ENCODE results near the gene CMSS1. TPM values are rescaled to one million over a fixed set of nuclear protein-coding genes. Genes with fewer than 3 reads are reported as not detected.
A peak's percentile ranks its signal among the peaks of the same experiment; 100 is the strongest.

The CMSS1 gene
- total RNA-seq, 1 experiment from 2014 or later = 35.7 TPM

DNA sequence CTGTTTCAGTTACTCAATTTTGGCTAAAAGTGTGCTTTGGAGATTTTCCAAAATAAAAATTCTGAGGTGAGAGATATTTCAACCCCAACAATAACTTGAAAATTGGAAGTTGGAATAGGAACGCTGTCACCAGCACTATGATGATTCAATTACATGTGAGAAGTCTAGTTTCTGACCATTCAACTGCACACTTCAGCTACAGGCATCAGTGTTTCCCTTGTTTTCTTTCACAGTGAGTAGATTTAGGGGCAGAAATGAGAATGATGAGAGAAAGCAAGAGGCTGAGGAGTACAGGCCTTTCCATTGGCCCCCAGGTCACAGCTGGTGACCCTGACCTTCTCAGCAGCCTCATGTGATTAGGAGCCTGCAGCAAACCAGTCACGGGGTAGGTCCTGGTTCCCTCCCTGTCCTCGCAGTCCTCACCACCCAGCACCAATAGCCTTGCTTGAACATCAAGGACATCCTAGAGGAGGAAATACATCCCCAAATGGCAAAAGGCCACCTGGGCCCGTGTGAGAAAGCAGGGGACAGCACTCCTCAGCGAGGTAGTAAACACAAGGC lies 306.6 kb downstream of the CMSS1 start:
- no peak for DNase-seq (ENCODE audit: low spot score)
- in situ Hi-C loops (cut with HindIII; ENCODE audit: low sequenced_read_pairs) = no loop called here

DNA sequence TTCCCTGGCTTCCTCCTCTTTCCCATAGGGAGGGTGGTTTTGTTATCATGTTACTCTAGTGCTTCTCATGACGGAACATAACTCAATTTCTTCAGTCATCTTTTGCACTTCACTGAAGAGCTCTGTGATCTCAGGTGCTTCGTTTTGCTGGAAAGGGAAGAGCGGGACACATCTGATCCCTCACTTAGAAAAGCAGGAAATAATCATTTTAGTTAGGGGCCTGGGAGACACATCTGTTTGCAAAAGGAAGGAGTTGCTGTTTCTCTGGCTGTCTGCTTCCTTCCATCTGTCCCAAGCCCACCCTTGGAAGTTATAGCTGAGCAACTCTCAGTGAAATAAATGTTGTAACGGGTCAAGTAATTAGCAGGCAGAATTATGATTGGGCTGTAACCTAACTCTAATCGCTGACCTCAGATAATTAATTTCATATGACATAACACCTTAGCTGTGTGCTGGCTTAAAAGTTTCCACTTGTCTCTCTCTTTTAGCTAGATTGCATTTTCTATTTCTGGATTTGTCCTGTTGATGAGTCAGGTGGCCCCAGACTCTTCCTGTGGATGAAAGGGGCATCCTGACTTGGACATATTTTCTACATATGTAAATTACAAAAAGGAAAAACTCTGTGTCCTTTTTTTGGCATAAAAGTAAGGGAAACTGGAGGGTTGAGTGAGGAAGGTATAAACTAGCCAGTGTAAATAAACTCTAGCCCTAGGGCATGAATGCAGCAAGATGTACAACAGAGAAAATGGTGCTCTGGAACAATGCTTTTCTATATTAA lies 307.7 kb downstream of the CMSS1 start:
- in situ Hi-C loops (cut with HindIII; ENCODE audit: low sequenced_read_pairs) = no loop called here
- no peak for DNase-seq (ENCODE audit: low spot score)

DNA sequence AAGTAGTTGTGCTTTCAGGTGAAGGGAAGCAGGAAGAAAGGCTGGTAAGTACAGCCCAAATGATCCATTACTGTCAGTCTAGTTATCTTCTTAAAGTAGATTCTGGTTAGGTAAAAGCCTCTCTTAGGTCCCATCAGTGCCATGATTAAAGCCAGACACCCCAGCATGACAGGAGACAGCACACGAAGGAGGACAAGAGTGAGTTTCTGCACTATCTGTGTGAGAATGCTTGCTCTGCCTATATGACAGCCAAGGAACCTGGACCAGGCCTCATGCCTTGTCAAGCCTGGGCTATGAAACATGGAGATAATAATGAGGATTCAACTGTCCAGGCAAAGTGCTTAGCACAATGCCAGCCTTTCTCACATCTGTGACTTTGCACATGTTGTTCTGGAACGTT lies 310.1 kb downstream of the CMSS1 start:
- in situ Hi-C loops (cut with HindIII; ENCODE audit: low sequenced_read_pairs) = no loop called here
- no peak for DNase-seq (ENCODE audit: low spot score)

DNA sequence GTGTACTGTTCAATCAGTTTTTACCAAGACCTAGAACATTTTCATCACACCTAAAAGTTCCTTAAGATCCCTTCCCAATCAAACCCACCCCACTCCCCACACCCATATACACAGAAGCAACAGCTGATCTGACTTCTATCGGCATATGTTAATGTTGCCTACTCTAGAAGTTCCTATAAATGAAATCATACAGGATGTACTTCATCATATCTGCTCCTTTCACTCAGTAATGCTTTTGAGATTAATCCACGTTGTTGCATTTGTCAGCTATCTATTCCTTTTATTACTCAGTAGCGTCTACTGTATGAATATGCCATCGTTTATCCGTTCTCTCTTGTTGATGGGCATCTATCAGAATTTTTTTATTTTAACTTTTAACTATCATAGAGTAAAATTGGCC lies 310.9 kb downstream of the CMSS1 start:
- DNase-seq (ENCODE audit: low spot score) = no peak
- in situ Hi-C loops (cut with HindIII; ENCODE audit: low sequenced_read_pairs) = no loop called here

DNA sequence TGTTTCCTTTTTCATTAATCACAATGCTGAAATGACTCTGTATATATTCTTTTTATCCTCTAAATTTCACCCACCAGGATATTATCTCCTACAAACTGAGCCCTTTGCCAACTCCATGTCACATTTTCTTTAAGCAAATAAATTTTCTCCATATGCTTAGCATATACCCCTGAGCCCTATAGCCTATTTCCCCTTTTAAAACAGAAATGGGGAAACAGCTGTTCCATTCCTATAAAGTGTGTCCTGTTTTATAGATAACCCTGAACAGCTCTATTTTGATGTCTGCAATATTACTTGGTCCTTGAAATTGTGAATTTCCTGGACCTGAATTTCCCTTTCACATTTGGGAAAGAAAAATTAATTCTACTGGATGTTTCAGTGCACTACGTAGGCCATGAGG lies 312.3 kb downstream of the CMSS1 start:
- in situ Hi-C loops (cut with HindIII; ENCODE audit: low sequenced_read_pairs) = no loop called here

DNA sequence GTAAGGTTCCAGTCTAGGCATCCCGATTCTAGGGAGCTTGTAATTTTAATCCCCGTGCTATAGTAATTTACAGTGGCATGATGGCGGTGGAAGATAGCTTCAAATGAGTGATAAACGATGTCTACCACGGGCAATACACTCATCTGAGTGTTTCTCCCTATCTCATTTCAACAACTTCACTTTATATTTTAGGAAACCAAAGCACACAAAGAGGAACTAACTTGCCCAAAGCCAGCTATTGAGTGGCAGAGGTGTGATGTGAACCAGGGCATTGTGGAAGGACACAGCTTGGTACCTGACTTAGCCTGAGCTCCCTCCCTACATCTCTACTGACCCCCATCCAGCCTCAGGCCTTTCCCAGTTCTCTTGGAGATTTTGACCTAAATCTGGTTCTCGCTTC lies 313.6 kb downstream of the CMSS1 start:
- no peak for DNase-seq (ENCODE audit: low spot score)
- in situ Hi-C loops (cut with HindIII; ENCODE audit: low sequenced_read_pairs) = no loop called here

More for the DNA sequence above, 312.3 kb downstream of the CMSS1 start:
- DNase-seq (ENCODE audit: low spot score) = no peak

DNA sequence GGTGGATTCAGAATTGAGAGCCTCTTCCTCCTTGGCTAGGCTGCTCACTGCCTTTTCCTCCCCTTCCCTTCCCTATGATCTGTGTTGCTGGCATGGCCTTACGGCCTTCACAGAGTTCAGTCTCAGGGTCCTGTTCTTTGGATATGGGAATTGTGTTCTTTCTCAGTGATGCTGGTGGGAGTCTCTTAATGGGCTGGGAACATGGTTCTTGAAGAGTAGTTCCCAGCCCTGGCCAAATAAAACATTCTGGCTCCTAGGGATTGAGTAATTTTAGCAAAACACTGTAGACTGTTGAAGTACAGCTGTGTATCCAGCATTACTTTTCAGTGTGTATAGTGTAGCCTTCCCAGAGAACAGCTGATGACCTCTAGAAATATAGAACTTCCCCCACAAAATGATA lies 319.3 kb downstream of the CMSS1 start:
- in situ Hi-C loops (cut with HindIII; ENCODE audit: low sequenced_read_pairs) = no loop called here

DNA sequence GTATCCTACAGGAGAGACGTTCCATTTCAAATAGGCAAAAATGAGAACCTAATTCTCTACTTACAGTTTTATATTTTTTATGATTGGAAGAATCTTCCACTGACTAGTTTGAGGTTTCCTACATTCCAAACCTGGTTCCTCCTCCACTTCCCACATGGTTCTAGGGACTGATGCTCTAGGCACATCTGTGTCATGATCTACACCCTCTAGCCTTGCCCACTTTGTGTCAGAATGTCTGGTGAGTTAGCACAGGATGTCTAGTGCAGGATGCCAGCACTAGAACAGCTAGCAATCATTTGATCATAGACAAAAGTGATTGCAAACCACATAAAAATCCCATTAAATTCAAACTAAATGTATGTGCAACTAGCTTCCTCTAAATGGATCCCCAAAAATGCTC lies 323.3 kb downstream of the CMSS1 start:
- no peak for DNase-seq (ENCODE audit: low spot score)

More for the DNA sequence above, 319.3 kb downstream of the CMSS1 start:
- DNase-seq (ENCODE audit: low spot score) = no peak

DNA sequence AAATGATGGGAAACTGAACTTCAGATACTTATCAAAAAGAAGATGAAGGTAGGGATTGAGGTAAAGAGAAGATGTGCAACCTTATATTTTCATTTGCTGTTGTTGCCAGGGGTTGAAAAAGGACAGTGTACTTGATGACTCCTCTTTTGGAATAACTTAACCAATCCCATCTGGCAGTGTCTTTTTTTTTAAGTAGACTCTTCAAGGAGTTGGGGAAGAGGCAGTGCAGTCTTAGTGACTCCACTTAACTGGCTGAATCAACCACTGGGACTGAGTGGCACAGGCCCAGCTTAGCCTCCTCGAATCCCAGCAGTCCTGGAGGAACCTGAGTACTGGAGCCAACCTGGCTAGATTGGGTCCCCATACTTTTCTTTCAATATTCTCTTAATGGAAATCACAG lies 323.9 kb downstream of the CMSS1 start:
- DNase-seq (ENCODE audit: low spot score) = no peak
- in situ Hi-C loops (cut with HindIII; ENCODE audit: low sequenced_read_pairs) = no loop called here

More for the DNA sequence above, 323.3 kb downstream of the CMSS1 start:
- in situ Hi-C loops (cut with HindIII; ENCODE audit: low sequenced_read_pairs) = no loop called here

DNA sequence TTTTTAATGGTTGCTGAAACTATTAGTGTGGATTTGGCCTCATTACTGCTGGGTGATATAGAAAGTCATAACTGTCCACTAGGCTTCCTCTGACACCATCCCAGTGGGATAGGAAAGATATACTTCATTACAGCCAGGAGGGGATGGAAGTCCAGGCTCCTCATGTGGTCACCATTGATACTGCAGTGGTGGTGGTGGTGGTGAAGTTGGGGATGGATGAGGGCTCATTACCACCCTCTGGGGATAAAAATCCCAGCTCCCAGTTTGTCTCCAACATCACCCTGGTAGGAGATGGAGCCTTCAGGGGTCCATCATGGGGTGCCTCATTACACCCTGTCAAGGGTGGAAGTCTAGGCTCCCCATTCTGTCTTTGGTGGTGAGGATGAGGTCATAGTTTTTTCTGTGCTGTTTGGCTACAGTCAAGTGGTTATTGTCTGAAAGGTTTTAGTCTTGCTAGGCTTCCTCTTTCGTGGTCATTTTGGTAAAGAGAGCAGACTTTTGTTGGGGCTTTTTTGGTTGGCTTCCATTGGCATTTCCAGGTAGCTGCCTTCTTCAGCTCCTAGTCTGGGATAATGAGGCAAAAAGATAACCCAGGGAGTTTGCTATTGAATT lies 326.7 kb downstream of the CMSS1 start:
- DNase-seq (ENCODE audit: low spot score) = no peak
- in situ Hi-C loops (cut with HindIII; ENCODE audit: low sequenced_read_pairs) = no loop called here

DNA sequence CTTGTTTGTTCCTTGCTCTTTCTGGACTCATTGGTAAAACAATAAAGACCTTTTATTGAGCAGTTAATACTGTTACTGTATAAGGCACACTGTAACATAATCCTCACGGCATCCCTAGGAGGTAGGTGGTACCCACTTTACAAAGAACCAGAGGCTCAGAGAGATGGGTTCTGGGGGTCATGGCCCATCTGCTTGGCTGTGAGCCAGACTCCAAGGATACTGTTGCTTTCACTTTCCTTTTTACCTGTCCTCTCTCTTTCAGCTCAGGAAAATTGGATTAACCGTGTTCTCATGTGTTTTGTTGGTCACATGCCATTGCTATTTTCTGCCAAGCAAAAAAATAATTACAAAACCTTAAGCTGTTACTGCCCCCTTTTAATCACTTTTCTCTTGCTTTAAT lies 331.5 kb downstream of the CMSS1 start:
- in situ Hi-C loops (cut with HindIII; ENCODE audit: low sequenced_read_pairs) = no loop called here
- no peak for DNase-seq (ENCODE audit: low spot score)

DNA sequence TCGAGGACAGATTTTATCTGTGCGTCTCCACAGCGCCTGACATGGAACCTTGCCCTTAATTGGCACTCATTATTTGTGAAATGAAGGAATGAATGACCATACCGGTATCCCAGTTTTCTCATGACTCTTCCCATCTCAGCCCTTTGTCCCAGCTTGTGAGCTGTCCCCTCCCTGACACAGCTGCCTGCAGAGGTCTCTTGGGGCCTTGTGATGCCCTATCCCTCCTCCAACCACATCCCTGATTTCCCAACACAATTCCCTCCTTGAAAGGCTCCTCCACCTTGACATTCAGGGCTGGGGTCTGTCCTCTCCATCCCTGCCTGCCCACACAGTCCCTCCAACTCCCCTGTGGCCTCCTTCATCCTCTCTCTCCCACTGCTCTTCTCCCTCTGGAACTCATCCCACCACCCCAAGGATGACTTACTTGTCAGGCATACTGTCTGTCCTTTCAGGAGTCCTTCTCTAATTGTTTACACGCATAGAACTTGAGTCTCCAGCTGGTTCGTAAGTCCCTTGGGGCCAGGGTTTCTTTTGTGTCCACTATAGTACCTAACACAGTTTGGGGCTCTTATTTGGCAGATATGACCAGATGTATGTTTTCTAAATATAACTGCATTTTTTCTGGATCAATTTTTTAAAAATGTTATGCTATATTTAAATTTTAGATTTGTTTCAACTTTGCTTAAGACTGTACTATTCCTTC lies 332.2 kb downstream of the CMSS1 start:
- DNase-seq (ENCODE audit: low spot score) = no peak
- in situ Hi-C loops (cut with HindIII; ENCODE audit: low sequenced_read_pairs) = no loop called here

DNA sequence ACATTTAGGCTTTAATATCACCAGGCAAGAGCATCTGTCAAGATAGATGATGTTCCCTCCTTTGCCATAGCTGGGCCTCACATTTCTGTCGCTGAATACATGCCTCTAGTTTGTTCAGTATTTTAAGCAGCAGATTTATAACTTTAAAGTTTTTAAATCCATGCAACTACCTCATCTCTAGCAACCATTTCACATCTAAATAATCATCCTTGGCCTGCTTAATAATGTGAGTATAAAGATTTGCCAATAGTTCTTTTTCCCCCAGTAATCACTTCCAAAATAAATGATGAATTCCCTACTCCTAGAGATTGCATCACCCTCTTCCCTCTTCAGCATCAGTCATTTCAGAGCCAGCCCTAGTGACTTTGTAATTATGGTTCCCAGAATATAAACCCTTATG lies 332.8 kb downstream of the CMSS1 start:
- no peak for DNase-seq (ENCODE audit: low spot score)
- in situ Hi-C loops (cut with HindIII; ENCODE audit: low sequenced_read_pairs) = no loop called here

DNA sequence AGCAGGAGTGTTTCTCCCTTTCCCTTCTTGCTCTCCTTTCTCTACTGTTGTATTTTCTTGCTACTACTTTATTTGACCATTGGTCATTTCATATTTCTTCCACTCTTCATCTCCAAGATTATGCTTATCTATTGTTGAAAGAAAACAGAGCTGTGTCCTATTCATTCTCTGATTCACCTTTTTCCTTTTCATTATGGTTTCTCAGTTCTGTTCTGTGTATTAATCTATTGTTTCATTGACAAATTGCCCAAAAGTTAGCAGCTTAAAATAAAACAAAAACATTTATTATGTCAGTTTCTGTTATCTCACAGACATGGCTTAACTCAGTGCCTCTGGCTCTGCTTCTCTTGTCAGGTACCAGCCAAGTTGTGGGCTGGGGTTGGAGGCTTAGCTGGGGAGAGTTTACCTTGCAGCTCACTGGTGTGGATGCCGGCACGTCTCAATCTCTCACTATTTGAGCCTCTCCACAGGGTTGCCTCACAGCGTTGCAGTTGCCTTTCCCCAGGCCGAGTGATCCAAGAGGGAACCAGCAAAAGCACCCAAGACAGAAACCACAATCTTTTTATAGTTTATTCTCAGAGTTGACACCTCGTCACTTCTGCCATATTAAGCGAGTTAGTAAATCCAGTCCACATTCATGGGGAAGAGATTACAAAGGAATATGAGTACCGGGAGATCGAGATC lies 333.5 kb downstream of the CMSS1 start:
- in situ Hi-C loops (cut with HindIII; ENCODE audit: low sequenced_read_pairs) = no loop called here
- DNase-seq (ENCODE audit: low spot score) = no peak

DNA sequence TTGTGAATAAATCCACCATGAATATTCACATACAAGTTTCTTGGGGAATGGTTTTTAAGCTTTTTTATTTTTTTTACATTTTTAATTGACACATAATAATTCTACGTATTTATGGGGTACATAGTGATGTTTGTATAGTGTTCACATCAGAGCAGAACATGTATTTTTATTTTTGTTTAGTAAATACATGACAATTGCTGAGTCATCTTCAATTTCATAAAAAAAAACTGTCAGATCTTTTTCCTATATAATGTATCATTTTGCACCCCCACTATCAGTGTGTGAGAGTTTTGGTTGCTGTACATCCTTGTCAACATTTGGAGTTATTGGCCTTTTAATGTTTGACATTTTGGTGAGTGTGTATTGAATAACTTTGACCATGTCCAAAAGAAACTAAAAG lies 336.5 kb downstream of the CMSS1 start:
- in situ Hi-C loops (cut with HindIII; ENCODE audit: low sequenced_read_pairs) = no loop called here
- no peak for DNase-seq (ENCODE audit: low spot score)

DNA sequence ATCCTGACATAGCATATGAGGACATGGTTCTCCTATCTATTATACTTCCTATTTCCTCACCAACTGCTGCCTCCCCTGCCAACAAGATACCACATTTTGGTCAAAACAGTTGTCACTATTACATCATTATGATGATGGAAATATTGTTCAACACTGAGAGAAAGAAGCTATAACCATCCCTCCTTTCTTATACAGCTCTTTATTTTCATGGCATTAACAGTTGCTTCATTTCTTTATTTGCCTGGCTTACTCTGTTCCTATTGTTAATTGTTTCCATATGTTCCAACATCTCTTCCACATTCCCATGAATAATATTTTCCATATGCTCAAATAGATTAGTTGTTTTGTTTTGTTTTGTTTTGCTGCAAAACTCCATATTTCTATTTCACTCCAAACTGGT lies 337.5 kb downstream of the CMSS1 start:
- DNase-seq (ENCODE audit: low spot score) = no peak
- in situ Hi-C loops (cut with HindIII; ENCODE audit: low sequenced_read_pairs) = no loop called here

DNA sequence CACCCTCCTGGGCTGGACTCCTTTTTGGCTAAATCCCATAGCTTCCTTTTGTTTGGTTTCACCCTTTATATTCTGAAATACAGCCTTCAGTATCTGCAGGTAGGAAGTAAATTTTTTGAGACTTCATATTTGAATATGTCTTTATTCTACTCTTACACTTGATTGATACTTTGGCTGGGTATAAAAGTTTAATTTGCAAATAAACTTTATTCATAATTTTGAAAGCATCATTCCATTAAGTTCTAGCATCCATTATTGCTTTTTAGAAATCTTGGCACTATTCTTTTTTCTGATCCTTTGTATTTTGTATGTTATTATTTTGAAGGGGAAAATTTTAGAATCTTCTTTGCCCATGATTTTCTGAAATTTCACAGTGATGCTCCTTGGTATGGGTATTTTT lies 337.9 kb downstream of the CMSS1 start:
- in situ Hi-C loops (cut with HindIII; ENCODE audit: low sequenced_read_pairs) = no loop called here
- DNase-seq (ENCODE audit: low spot score) = no peak

DNA sequence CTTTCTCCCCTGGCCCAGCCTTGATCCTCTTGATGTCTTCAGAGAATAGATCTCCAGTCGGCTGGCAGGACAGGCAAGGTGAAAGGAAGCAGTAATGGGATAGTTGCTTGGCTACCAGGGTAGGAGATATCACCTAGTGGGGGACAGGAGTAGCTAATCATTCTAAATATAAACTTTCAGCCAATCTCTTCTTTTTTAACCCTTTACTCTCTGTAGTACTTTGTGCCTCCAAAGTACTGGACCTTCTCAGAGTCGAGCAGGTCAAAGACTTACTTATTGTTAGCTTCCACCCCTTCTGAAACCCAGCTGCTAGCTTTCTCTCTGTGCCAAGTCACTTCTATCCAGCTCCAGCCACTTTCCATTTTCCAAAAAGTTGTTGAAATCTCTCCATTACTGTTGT lies 340.0 kb downstream of the CMSS1 start:
- DNase-seq (ENCODE audit: low spot score) = no peak

DNA sequence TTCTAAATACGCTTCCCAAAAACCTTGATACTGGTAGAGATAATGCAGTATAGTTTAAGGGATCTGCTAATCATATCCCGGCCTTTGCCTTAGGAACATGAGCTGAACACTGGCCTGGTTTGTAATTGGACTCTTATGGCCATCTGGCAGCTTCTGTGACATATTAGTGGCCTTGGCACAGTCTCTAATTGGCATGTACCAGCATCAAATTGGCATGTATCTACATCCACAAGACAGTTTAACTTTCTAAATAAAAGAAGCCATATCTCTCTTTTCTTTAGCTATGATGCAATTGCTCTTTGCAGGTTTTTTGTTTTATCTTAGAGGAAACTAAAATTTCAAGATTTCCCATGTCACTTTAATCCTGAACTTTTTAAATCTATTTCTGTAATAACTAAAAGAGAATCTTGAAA lies 341.3 kb downstream of the CMSS1 start:
- in situ Hi-C loops (cut with HindIII; ENCODE audit: low sequenced_read_pairs) = no loop called here
- peak; percentile 95 for DNase-seq (ENCODE audit: low spot score)

More for the DNA sequence above, 340.0 kb downstream of the CMSS1 start:
- in situ Hi-C loops (cut with HindIII; ENCODE audit: low sequenced_read_pairs) = no loop called here
